GM12878 (cell line): ENCODE measurements around the gene GPC6. TPM values are rescaled to one million over a fixed set of nuclear protein-coding genes. Genes with fewer than 3 reads are reported as not detected.

Experiments
- ATAC-seq: fragments of 200-7000 bp; cut with Tn5 transposase; 3 replicates; pipeline ENCODE4 v1.9.1; 2020; ENCODE audit warnings: mild to moderate bottlenecking, moderate library complexity
- BruUV-seq: library from RNA; stranded (reverse); fragments of 400-500 nt; replicated peaks from 2 replicates; lab custom pipeline; 2021; lab: Mats Ljungman, UMichigan
- CTCF ChIA-PET: fragments of 300-600 bp; sonication (Branson Sonifier 250); formaldehyde crosslinking; extraction: SDS; loops from one replicate; lab custom pipeline; 2021; ENCODE audit warnings: inconsistent platforms; lab: Yijun Ruan, JAX
- POLR2A ChIA-PET: fragments of 350-600 bp; formaldehyde crosslinking; extraction: SDS; loops from one replicate; lab custom pipeline; 2021; ENCODE audit warnings: inconsistent platforms; lab: Charles Lee
- RAD21 ChIA-PET: fragments of 300-600 bp; sonication (Branson Sonifier 250); formaldehyde crosslinking; loops from one replicate; lab custom pipeline; 2023; ENCODE audit warnings: antibody characterized with exemption; ENCODE audit not compliant: unreplicated experiment; lab: Charles Lee
- SMC1A ChIA-PET: fragments of 300-600 bp; sonication (Branson Sonifier 250); formaldehyde crosslinking; loops from one replicate; lab custom pipeline; 2023; ENCODE audit not compliant: unreplicated experiment, uncharacterized antibody; lab: Charles Lee
- DNase-seq: peaks from one replicate; pipeline ENCODE4 v3.0.0-alpha.2; 2011; ENCODE audit warnings: low read depth, low spot score
- FAIRE-seq: peaks from 3 replicates; lab custom pipeline; 2011; peaks lifted over from hg19 to GRCh38; lab: Jason Lieb, UNC
- H2AFZ ChIP-seq: 2 replicates; pipeline ENCODE4 v1.6.0; 2011; ENCODE audit warnings: low read depth, low read length, control low read depth; ENCODE audit not compliant: control insufficient read depth
- H3K27ac ChIP-seq: 2 replicates; pipeline ENCODE4 v1.5.1; 2011; ENCODE audit warnings: control low read depth; ENCODE audit not compliant: control insufficient read depth, insufficient read depth
- H3K27me3 ChIP-seq, 2 experiments: replicated peaks in 1 of 2; 2 replicates each; pipeline versions ENCODE4 v1.6.0 to v1.6.1; 2011; ENCODE audit warnings: low read length in 1 of 2; ENCODE audit not compliant: control insufficient read depth in 2 of 2, insufficient read depth in 2 of 2
- H3K36me3 ChIP-seq, 2 experiments: 2 replicates each; pipeline ENCODE4 v1.5.1; 2011; ENCODE audit warnings: low read length in 1 of 2; ENCODE audit not compliant: control insufficient read depth in 2 of 2, insufficient read depth in 2 of 2
- H3K4me1 ChIP-seq: 2 replicates; pipeline ENCODE4 v1.6.1; 2011; ENCODE audit warnings: mild to moderate bottlenecking, low read length, moderate library complexity, mixed read lengths; ENCODE audit not compliant: control insufficient read depth, insufficient read depth
- H3K4me2 ChIP-seq: 2 replicates; pipeline ENCODE4 v1.6.0; 2011; ENCODE audit warnings: control low read depth; ENCODE audit not compliant: control insufficient read depth, insufficient read depth
- H3K4me3 ChIP-seq: fragments of 200-600 bp; sonication (generic); 2 replicates; pipeline ENCODE4 v1.5.1; 2016
- H3K79me2 ChIP-seq: 2 replicates; pipeline ENCODE4 v1.6.0; 2011; ENCODE audit warnings: low read length; ENCODE audit not compliant: control insufficient read depth, insufficient read depth
- H3K9ac ChIP-seq: 2 replicates; pipeline ENCODE4 v1.8.0; 2011; ENCODE audit warnings: low read length, control low read depth, mixed read lengths; ENCODE audit not compliant: control insufficient read depth, insufficient read depth
- H3K9me3 ChIP-seq: replicated peaks from 3 replicates; pipeline ENCODE4 v1.5.1; 2011; ENCODE audit warnings: mild to moderate bottlenecking, low read length; ENCODE audit not compliant: control insufficient read depth, insufficient read depth
- H4K20me1 ChIP-seq: 2 replicates; pipeline ENCODE4 v1.6.0; 2011; ENCODE audit not compliant: control insufficient read depth, insufficient read depth
- CEBPB ChIP-seq, 2 experiments: fragments of 150-350 bp in 1 of 2; IDR thresholded peaks; 2 replicates each; pipeline ENCODE4 v1.6.1; 2012 to 2014; ENCODE audit warnings: low read depth in 2 of 2, low read length in 2 of 2, borderline replicate concordance in 1 of 2, inconsistent platforms in 1 of 2
- CHD2 ChIP-seq: IDR thresholded peaks from 2 replicates; pipeline ENCODE4 v1.6.1; 2011; ENCODE audit warnings: low read depth, low read length, improper control_type of control experiment, borderline replicate concordance
- E2F8 ChIP-seq: fragments of 450-650 bp; IDR thresholded peaks from 2 replicates; pipeline ENCODE4 v1.6.1; 2018; ENCODE audit warnings: mild to moderate bottlenecking, low read depth, moderate library complexity; ENCODE audit not compliant: partially characterized antibody
- ELK1 ChIP-seq: IDR thresholded peaks from 2 replicates; pipeline ENCODE4 v1.6.1; 2012; ENCODE audit warnings: low read depth, low read length, improper control_type of control experiment
- NR2C1 ChIP-seq: fragments of 450-650 bp; IDR thresholded peaks from 2 replicates; pipeline ENCODE4 v1.6.1; 2017; ENCODE audit warnings: antibody characterized with exemption, mild to moderate bottlenecking, moderate library complexity
- POU2F2 ChIP-seq: IDR thresholded peaks from 3 replicates; pipeline ENCODE4 v1.6.1; 2011; ENCODE audit warnings: low read depth, mild to moderate bottlenecking, low read length, borderline replicate concordance
- SMARCA5 ChIP-seq: fragments of 450-650 bp; IDR thresholded peaks from 2 replicates; pipeline ENCODE4 v1.6.1; 2017; ENCODE audit warnings: mild to moderate bottlenecking
- SP1 ChIP-seq: IDR thresholded peaks from one replicate; pipeline ENCODE4 v1.6.1; 2011; ENCODE audit warnings: low read depth, low read length
- SPI1 ChIP-seq: IDR thresholded peaks from 2 replicates; pipeline ENCODE4 v1.6.1; 2011; ENCODE audit warnings: low read depth, mild to moderate bottlenecking, low read length, moderate library complexity, borderline replicate concordance; ENCODE audit not compliant: insufficient read depth
- TCF3 ChIP-seq: IDR thresholded peaks from 2 replicates; pipeline ENCODE4 v1.6.1; 2012; ENCODE audit warnings: low read depth, mild to moderate bottlenecking, low read length, borderline replicate concordance; ENCODE audit not compliant: insufficient read depth
- WGBS: methylation state at CpG from one replicate; pipeline ENCODE4 v1.1.6; 2016; ENCODE audit warnings: low lambda C conversion rate; ENCODE audit not compliant: insufficient replicate concordance, insufficient coverage; ENCODE audit errors: missing lambda C conversion rate; 5-methylcytosine and 5-hydroxymethylcytosine counted together
- in situ Hi-C: fragments of 300-500 bp; cut with MboI; formaldehyde crosslinking; loops from 9 replicates; pipeline ENCODE4 v1.14.3; 2018; ENCODE audit warnings: mixed read lengths
- intact Hi-C: fragments of 100-400 bp; cut with micrococcal nuclease; formaldehyde crosslinking; loops from one replicate; pipeline ENCODE4 v1.14.2; 2022; ENCODE audit not compliant: unreplicated experiment
- polyA plus RNA-seq, 11 experiments: library from polyadenylated mRNA; depleted of rRNA in 4 of 11; unstranded in 6 of 11; stranded (reverse) in 5 of 11; fragments of >200 nt; fragmentation: Nextera tagmentation in 4 of 11; fragmentation: Illumina TruSeq in 1 of 11; extraction: Ambion mirVana in 4 of 11; extraction: Trizol in 1 of 11; gene quantifications; 1 replicate in 1 of 11; 2 replicates in 10 of 11; pipeline versions ENCODE4 v1.2.1 to v1.2.3, GENCODE V29; 2011 to 2016; ENCODE audit warnings: inconsistent platforms in 2 of 11, missing spikeins in 2 of 11, low read depth in 1 of 11
- total RNA-seq, 4 experiments: library from RNA; depleted of rRNA in 3 of 4; stranded (reverse); fragments of >200 nt in 3 of 4; fragmentation: Illumina TruSeq in 1 of 4; extraction: Trizol in 1 of 4; gene quantifications; 2 replicates each; pipeline versions ENCODE4 v1.2.1 to v1.2.3, GENCODE V29; 2013 to 2021

The GPC6 gene
- total and polyA plus RNA-seq, 10 of the 15 experiments (the other 5 are each of a cell fraction or from before 2014, with no cell fraction given): 0.03 to 0.04 (median 0.03) TPM; not detected in 7

- DNase-seq (no peak), FAIRE-seq (no peak)
- BruUV-seq: no TSS peak
- intact Hi-C loops: no loop called here
- Histone ChIP-seq H3K27ac (no peak overlapping the region), H3K36me3 (no peaks in the 10 kb centered on the region), H3K4me1 (no peaks in the 10 kb centered on the region)
- TF ChIP-seq CEBPB (IDR thresholded peaks at IDR 0.05; ENCODE audit: borderline replicate concordance in 1 of 2, low read depth in 2 of 2, low read length in 2 of 2) (no peak), NR2C1 (no peak), ELK1 (no peak), TCF3 (no peak), CHD2 (no peak), E2F8 (no peak), POU2F2 (no peak), SP1 (no peak), SPI1 (no peak), SMARCA5 (no peak)
- TF ChIP-seq, all 136 proteins: peak for 0
- CTCF ChIA-PET: no interaction called here
- Histone ChIP-seq H3K27me3 (no peaks in the 10 kb centered on the region), H3K9me3 (no peaks in the 10 kb centered on the region), H3K9ac (no peak overlapping the region), H3K4me3 (no peak overlapping the region), H2AFZ (no peak overlapping the region), H3K79me2 (no peaks in the 10 kb centered on the region), H3K4me2 (no peak overlapping the region), H4K20me1 (no peaks in the 10 kb centered on the region)
- in situ Hi-C loops: no loop called here
- RAD21 ChIA-PET: no interaction called here
- 4% methylated on average over 1 of the region's 1 CpG for WGBS
- POLR2A ChIA-PET: no interaction called here
- SMC1A ChIA-PET: no interaction called here
- ATAC-seq: no peak
Observed at GRCh38 chr13:93672996-93673395, 446.4 kb downstream of the GPC6 start.
